ENCODE measurements around the gene SYT8.

- TF ChIP-seq POLR2A (IDR thresholded peaks at IDR 0.05) (no peak), POLR2AphosphoS5 (IDR thresholded peaks at IDR 0.05) (no peak)
- TF ChIP-seq, protein P1, sequence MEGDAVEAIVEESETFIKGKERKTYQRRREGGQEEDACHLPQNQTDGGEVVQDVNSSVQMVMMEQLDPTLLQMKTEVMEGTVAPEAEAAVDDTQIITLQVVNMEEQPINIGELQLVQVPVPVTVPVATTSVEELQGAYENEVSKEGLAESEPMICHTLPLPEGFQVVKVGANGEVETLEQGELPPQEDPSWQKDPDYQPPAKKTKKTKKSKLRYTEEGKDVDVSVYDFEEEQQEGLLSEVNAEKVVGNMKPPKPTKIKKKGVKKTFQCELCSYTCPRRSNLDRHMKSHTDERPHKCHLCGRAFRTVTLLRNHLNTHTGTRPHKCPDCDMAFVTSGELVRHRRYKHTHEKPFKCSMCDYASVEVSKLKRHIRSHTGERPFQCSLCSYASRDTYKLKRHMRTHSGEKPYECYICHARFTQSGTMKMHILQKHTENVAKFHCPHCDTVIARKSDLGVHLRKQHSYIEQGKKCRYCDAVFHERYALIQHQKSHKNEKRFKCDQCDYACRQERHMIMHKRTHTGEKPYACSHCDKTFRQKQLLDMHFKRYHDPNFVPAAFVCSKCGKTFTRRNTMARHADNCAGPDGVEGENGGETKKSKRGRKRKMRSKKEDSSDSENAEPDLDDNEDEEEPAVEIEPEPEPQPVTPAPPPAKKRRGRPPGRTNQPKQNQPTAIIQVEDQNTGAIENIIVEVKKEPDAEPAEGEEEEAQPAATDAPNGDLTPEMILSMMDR (IDR thresholded peaks at IDR 0.05): no peak
These were observed 14.1 kb upstream of the SYT8 start for GRCh38 chr11:1820463-1821325.

Data from prostate gland (tissue), 2 donors.